Transverse colon (tissue), 4 donors: ENCODE data around the gene LAMA3.

Experiments
- POLR2A ChIP-seq: fragments of 450-650 bp; IDR thresholded peaks from one replicate; pipeline ENCODE4 v1.6.1; 2016; ENCODE audit warnings: antibody characterized with exemption, mild to moderate bottlenecking, moderate library complexity
- POLR2AphosphoS5 ChIP-seq, 3 donors: sonication (generic); formaldehyde crosslinking; IDR thresholded peaks; one replicate each; pipeline ENCODE4 v1.6.1; 2016; ENCODE audit warnings: antibody characterized with exemption in 3 of 3
- TF ChIP-seq, protein P1 (sequence below), 5 experiments: fragments of 200-600 bp in 3 of 5; fragments of 450-650 bp in 2 of 5; sonication (generic) in 3 of 5; IDR thresholded peaks; 1 replicate in 2 of 5; 2 replicates in 3 of 5; pipeline ENCODE4 v1.5.1; 2016 to 2017; ENCODE audit warnings: antibody characterized with exemption in 5 of 5, inconsistent platforms in 3 of 5, mild to moderate bottlenecking in 2 of 5, moderate library complexity in 1 of 5

DNA sequence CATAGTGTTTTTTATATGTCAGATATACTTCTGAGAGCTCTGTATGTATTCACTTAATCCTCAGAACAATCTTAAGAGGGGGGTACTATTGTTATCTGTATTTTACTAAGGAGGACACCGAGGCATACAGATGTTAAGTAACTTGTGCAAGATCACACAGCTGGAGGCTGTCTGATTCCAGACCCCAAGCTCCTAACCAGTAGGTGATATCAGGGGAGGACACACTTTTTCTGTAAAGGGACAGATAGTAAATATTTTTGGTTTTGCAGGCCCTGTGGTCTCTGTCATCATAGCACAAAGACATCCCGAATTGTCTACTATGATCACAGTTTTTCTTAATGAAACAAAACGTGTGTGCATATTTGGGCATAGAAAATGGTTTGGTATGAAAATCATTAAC, 143.7 kb downstream of the LAMA3 start:
- TF ChIP-seq, protein P1, sequence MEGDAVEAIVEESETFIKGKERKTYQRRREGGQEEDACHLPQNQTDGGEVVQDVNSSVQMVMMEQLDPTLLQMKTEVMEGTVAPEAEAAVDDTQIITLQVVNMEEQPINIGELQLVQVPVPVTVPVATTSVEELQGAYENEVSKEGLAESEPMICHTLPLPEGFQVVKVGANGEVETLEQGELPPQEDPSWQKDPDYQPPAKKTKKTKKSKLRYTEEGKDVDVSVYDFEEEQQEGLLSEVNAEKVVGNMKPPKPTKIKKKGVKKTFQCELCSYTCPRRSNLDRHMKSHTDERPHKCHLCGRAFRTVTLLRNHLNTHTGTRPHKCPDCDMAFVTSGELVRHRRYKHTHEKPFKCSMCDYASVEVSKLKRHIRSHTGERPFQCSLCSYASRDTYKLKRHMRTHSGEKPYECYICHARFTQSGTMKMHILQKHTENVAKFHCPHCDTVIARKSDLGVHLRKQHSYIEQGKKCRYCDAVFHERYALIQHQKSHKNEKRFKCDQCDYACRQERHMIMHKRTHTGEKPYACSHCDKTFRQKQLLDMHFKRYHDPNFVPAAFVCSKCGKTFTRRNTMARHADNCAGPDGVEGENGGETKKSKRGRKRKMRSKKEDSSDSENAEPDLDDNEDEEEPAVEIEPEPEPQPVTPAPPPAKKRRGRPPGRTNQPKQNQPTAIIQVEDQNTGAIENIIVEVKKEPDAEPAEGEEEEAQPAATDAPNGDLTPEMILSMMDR (IDR thresholded peaks at IDR 0.05) = no peak
- no peak for TF ChIP-seq POLR2A
- no peak for TF ChIP-seq POLR2AphosphoS5 (IDR thresholded peaks at IDR 0.05)
